H1 (cell line): ENCODE results near the gene RALGAPA2. TPM values are rescaled to one million over a fixed set of nuclear protein-coding genes. Genes with fewer than 3 reads are reported as not detected.

Experiments used
- CTCF ChIA-PET: fragments of 300-600 bp; sonication (Branson Sonifier 250); formaldehyde crosslinking; loops from one replicate; lab custom pipeline; 2021; ENCODE audit not compliant: partially characterized antibody; lab: Charles Lee
- POLR2A ChIA-PET: fragments of 300-600 bp; sonication (Branson Sonifier 250); formaldehyde crosslinking; loops from one replicate; lab custom pipeline; 2021; ENCODE audit warnings: inconsistent platforms; ENCODE audit not compliant: partially characterized antibody; lab: Charles Lee
- DNase-seq, 2 experiments: peaks; one replicate each; pipeline versions ENCODE4 v3.0.0 to v3.0.0-alpha.2; 2010 to 2022; ENCODE audit warnings: low spot score in 2 of 2, low read depth in 1 of 2, mixed read lengths in 1 of 2
- FAIRE-seq: peaks from 2 replicates; lab custom pipeline; 2011; peaks lifted over from hg19 to GRCh38; lab: Jason Lieb, UNC
- H2AFZ ChIP-seq: 2 replicates; pipeline ENCODE4 v1.8.1; 2012; ENCODE audit warnings: low read length, inconsistent platforms
- H2AK5ac ChIP-seq: 2 replicates; pipeline ENCODE4 v1.6.1; 2013; ENCODE audit warnings: low read depth, low read length
- H2BK120ac ChIP-seq: replicated peaks from 2 replicates; pipeline ENCODE3; 2013; ENCODE audit warnings: low read depth, low read length, inconsistent platforms
- H2BK12ac ChIP-seq: 2 replicates; pipeline ENCODE4 v1.6.1; 2013; ENCODE audit warnings: low read depth, low read length
- H2BK15ac ChIP-seq: 2 replicates; pipeline ENCODE4 v1.6.1; 2013; ENCODE audit warnings: low read length
- H2BK20ac ChIP-seq: 2 replicates; pipeline ENCODE4 v1.6.1; 2013; ENCODE audit warnings: low read length
- H2BK5ac ChIP-seq: 2 replicates; pipeline ENCODE4 v1.6.1; 2013; ENCODE audit warnings: low read depth, low read length
- H3K14ac ChIP-seq: 2 replicates; pipeline ENCODE4 v1.6.1; 2013; ENCODE audit warnings: inconsistent platforms; ENCODE audit not compliant: insufficient read length
- H3K18ac ChIP-seq: 2 replicates; pipeline ENCODE4 v1.6.1; 2013; ENCODE audit warnings: low read length; ENCODE audit errors: extremely low read depth
- H3K23ac ChIP-seq: 2 replicates; pipeline ENCODE4 v1.6.1; 2013; ENCODE audit warnings: inconsistent platforms; ENCODE audit not compliant: insufficient read length
- H3K23me2 ChIP-seq: 2 replicates; pipeline ENCODE4 v1.6.1; 2013; ENCODE audit warnings: low read depth, low read length
- H3K27ac ChIP-seq: 2 replicates; pipeline ENCODE4 v1.6.1; 2011; ENCODE audit warnings: low read depth, low read length, inconsistent platforms
- H3K27me3 ChIP-seq, 4 experiments: replicated peaks in 1 of 4; 1 replicate in 1 of 4; 2 replicates in 3 of 4; pipeline versions ENCODE4 v1.6.1 to v1.8.1; 2011 to 2013; ENCODE audit warnings: low read length in 3 of 4, mild to moderate bottlenecking in 3 of 4, inconsistent platforms in 2 of 4, mixed read lengths in 2 of 4, moderate library complexity in 1 of 4; ENCODE audit not compliant: control insufficient read depth in 3 of 4, insufficient read depth in 3 of 4; ENCODE audit errors: extremely low read depth in 1 of 4
- H3K36me3 ChIP-seq, 4 experiments: 2 replicates each; pipeline versions ENCODE4 v1.6.1 to v1.8.1; 2011 to 2013; ENCODE audit warnings: mild to moderate bottlenecking in 4 of 4, low read length in 3 of 4, moderate library complexity in 2 of 4, control low read depth in 1 of 4, inconsistent platforms in 1 of 4; ENCODE audit not compliant: insufficient read depth in 4 of 4, control insufficient read depth in 2 of 4
- H3K4ac ChIP-seq: replicated peaks from 2 replicates; pipeline ENCODE3; 2013; ENCODE audit warnings: low read length, low read depth, mixed read lengths, inconsistent platforms; ENCODE audit not compliant: insufficient read length
- H3K4me1 ChIP-seq, 4 experiments: replicated peaks in 1 of 4; 1 replicate in 1 of 4; 2 replicates in 3 of 4; pipeline versions ENCODE4 v1.6.1 to v1.8.1; 2011 to 2013; ENCODE audit warnings: low read length in 3 of 4, inconsistent platforms in 2 of 4, mixed read lengths in 1 of 4; ENCODE audit not compliant: insufficient read depth in 4 of 4, control insufficient read depth in 3 of 4
- H3K4me2 ChIP-seq, 2 experiments: 2 replicates each; pipeline versions ENCODE4 v1.6.1 to v1.8.1; 2011 to 2013; ENCODE audit warnings: low read depth in 2 of 2, low read length in 2 of 2, control low read depth in 1 of 2, inconsistent platforms in 1 of 2, mild to moderate bottlenecking in 1 of 2; ENCODE audit not compliant: insufficient read depth in 1 of 2
- H3K4me3 ChIP-seq, 4 experiments: fragments of 200-600, 300-600 bp in 1 of 4; sonication (generic), shearing (Covaris generic), sonication (Bioruptor Twin) in 1 of 4; 2 replicates each; pipeline versions ENCODE4 v1.5.1 to v1.8.1; 2011 to 2016; ENCODE audit warnings: low read length in 4 of 4, low read depth in 3 of 4, control low read depth in 2 of 4, inconsistent platforms in 2 of 4, mild to moderate bottlenecking in 2 of 4, mixed read lengths in 1 of 4, moderate library complexity in 1 of 4; ENCODE audit not compliant: insufficient read depth in 2 of 4; ENCODE audit errors: extremely low read depth in 1 of 4
- H3K56ac ChIP-seq: replicated peaks from 2 replicates; pipeline ENCODE3; 2013; ENCODE audit warnings: low read depth, mild to moderate bottlenecking, mixed read lengths, low read length, inconsistent platforms; ENCODE audit not compliant: insufficient read length
- H3K79me1 ChIP-seq: 2 replicates; pipeline ENCODE4 v1.6.1; 2013; ENCODE audit warnings: low read depth, low read length, control low read depth
- H3K79me2 ChIP-seq, 2 experiments: 2 replicates each; pipeline versions ENCODE4 v1.6.1 to v1.8.1; 2012 to 2013; ENCODE audit warnings: low read length in 2 of 2, mild to moderate bottlenecking in 2 of 2, inconsistent platforms in 1 of 2; ENCODE audit not compliant: insufficient read depth in 2 of 2, control insufficient read depth in 1 of 2
- H3K9ac ChIP-seq, 4 experiments: replicated peaks in 1 of 4; 1 replicate in 1 of 4; 2 replicates in 3 of 4; pipeline versions ENCODE4 v1.6.1 to v1.8.1; 2011 to 2013; ENCODE audit warnings: low read depth in 3 of 4, low read length in 3 of 4, control low read depth in 2 of 4, mild to moderate bottlenecking in 2 of 4, moderate library complexity in 2 of 4, inconsistent platforms in 1 of 4; ENCODE audit errors: extremely low read depth in 1 of 4
- H3K9me3 ChIP-seq, 2 experiments: 2 replicates each; pipeline versions ENCODE4 v1.6.1 to v1.8.1; 2012 to 2013; ENCODE audit warnings: mild to moderate bottlenecking in 2 of 2, moderate library complexity in 2 of 2, control low read depth in 1 of 2, inconsistent platforms in 1 of 2, low read depth in 1 of 2, low read length in 1 of 2, mixed read lengths in 1 of 2; ENCODE audit not compliant: insufficient read depth in 2 of 2
- H4K20me1 ChIP-seq, 2 experiments: replicated peaks in 1 of 2; 2 replicates each; pipeline versions ENCODE3 to v1.8.1; 2011 to 2013; ENCODE audit warnings: inconsistent platforms in 2 of 2, low read length in 2 of 2, mild to moderate bottlenecking in 1 of 2; ENCODE audit not compliant: insufficient read depth in 2 of 2, control insufficient read depth in 1 of 2
- H4K5ac ChIP-seq: 2 replicates; pipeline ENCODE4 v1.6.1; 2013; ENCODE audit warnings: low read length, low read depth, mixed read lengths, inconsistent platforms; ENCODE audit not compliant: insufficient read length
- H4K8ac ChIP-seq: 2 replicates; pipeline ENCODE4 v1.8.0; 2013; ENCODE audit warnings: mild to moderate bottlenecking, moderate library complexity, low read length, inconsistent platforms; ENCODE audit not compliant: insufficient read depth; ENCODE audit errors: extremely low read depth
- H4K91ac ChIP-seq: replicated peaks from 2 replicates; pipeline ENCODE3; 2013; ENCODE audit warnings: low read length, mixed read lengths, inconsistent platforms; ENCODE audit not compliant: insufficient read length
- ATF2 ChIP-seq: IDR thresholded peaks from 2 replicates; pipeline ENCODE4 v1.6.1; 2012; ENCODE audit warnings: low read length, inconsistent platforms
- BACH1 ChIP-seq: IDR thresholded peaks from 2 replicates; pipeline ENCODE4 v1.6.1; 2012; ENCODE audit warnings: low read length, improper control_type of control experiment
- CEBPB ChIP-seq: IDR thresholded peaks from 2 replicates; pipeline ENCODE4 v1.6.1; 2012; ENCODE audit warnings: low read depth, low read length
- KDM4A ChIP-seq: IDR thresholded peaks from one replicate; pipeline ENCODE4 v1.7.1; 2012; ENCODE audit warnings: low read depth, mild to moderate bottlenecking, moderate library complexity, low read length, inconsistent platforms; ENCODE audit not compliant: severe bottlenecking
- RFX5 ChIP-seq: IDR thresholded peaks from 2 replicates; pipeline ENCODE4 v1.6.1; 2011; ENCODE audit warnings: low read depth, low read length, improper control_type of control experiment, borderline replicate concordance
- SP1 ChIP-seq: IDR thresholded peaks from 2 replicates; pipeline ENCODE4 v1.6.1; 2011; ENCODE audit warnings: low read depth, low read length
- SUZ12 ChIP-seq: fragments of 200-600 bp; sonication (generic); IDR thresholded peaks from 2 replicates; pipeline ENCODE4 v1.6.1; 2012; ENCODE audit warnings: mild to moderate bottlenecking, inconsistent platforms, low read length, moderate library complexity, mixed read lengths
- USF2 ChIP-seq: IDR thresholded peaks from 2 replicates; pipeline ENCODE4 v1.6.1; 2011; ENCODE audit warnings: low read length, improper control_type of control experiment
- WGBS, 2 experiments: shearing (Covaris generic) in 1 of 2; methylation state at CpG; one replicate each; pipeline versions ENCODE4 v1.1.6 to v1.1.7; 2013 to 2015; ENCODE audit warnings: low lambda C conversion rate in 2 of 2, mixed read lengths in 2 of 2, inconsistent platforms in 1 of 2, low coverage in 1 of 2, missing lambda C conversion rate in 1 of 2; ENCODE audit not compliant: insufficient replicate concordance in 2 of 2, insufficient coverage in 1 of 2, insufficient read length in 1 of 2; ENCODE audit errors: extremely low coverage in 1 of 2, missing lambda C conversion rate in 1 of 2; 5-methylcytosine and 5-hydroxymethylcytosine counted together
- polyA plus RNA-seq, 7 experiments: library from polyadenylated mRNA; depleted of rRNA in 3 of 7; stranded (reverse) in 5 of 7; unstranded in 2 of 7; fragments of >200 nt in 5 of 7; fragments of 200-250 nt in 2 of 7; gene quantifications; 1 replicate in 5 of 7; 2 replicates in 1 of 7; 4 replicates in 1 of 7; pipeline versions ENCODE4 v1.2.1 to v1.2.3, GENCODE V29; 2011 to 2013; ENCODE audit warnings: missing spikeins in 2 of 7, mixed read lengths in 2 of 7
- total RNA-seq: library from RNA; stranded (reverse); fragmentation: NEBNext Ultra II Directional; extraction: Animal tissue kit (Norgen Biotek cat#: 25700); gene quantifications from 2 replicates; pipeline ENCODE4 v1.2.1, GENCODE V29; 2021

The RALGAPA2 gene
- total and polyA plus RNA-seq, 2 of the 8 experiments (the other 6 are each of a cell fraction or from before 2014, with no cell fraction given) = 5.1 to 25.5 TPM

GRCh38 chr20:20525756-20526155, 186.7 kb downstream of the RALGAPA2 start:
- Histone ChIP-seq H3K14ac (no peak overlapping the region), H3K27ac (no peak overlapping the region), H3K9ac (no peak overlapping the region), H4K91ac (no peak overlapping the region), H3K79me2 (no peaks in the 10 kb centered on the region), H2AK5ac (no peak overlapping the region), H3K27me3 (no peaks in the 10 kb centered on the region), H2AFZ (no peak overlapping the region), H3K56ac (no peak overlapping the region), H3K23me2 (no peaks in the 10 kb centered on the region), H4K5ac (no peak overlapping the region), H2BK12ac (no peak overlapping the region), H2BK15ac (no peak overlapping the region), H4K20me1 (peaks cover 2 to 3% of the 10 kb centered on the region in 2 experiments), H4K8ac (no peak overlapping the region), H2BK20ac (no peak overlapping the region), H3K4ac (no peak overlapping the region), H3K4me2 (no peak overlapping the region), H3K36me3 (peaks cover 0 to 6% (median 0%) of the 10 kb centered on the region in 4 experiments; a peak in 1 of 8 replicates), H3K9me3 (no peaks in the 10 kb centered on the region), H3K79me1 (0 out of 2 replicates have a peak, but pooled peaks cover 2% of the 10 kb centered on the region), H2BK120ac (no peak overlapping the region), H3K4me3 (no peak overlapping the region), H2BK5ac (no peak overlapping the region), H3K18ac (no peak overlapping the region), H3K23ac (no peak overlapping the region), H3K4me1 (no peaks in the 10 kb centered on the region)
- POLR2A ChIA-PET = no interaction called here
- FAIRE-seq (no peak), DNase-seq (no peak)
- 94% methylated on average over 6 of the region's 6 CpGs; no CpG with 5 or more reads in 1 of the 2 experiments for WGBS, 2 experiments
- TF ChIP-seq ATF2 = no peak
- TF ChIP-seq SP1 = no peak
- TF ChIP-seq SUZ12 = no peak
- no peak for TF ChIP-seq RFX5
- TF ChIP-seq CEBPB = no peak
- no peak for TF ChIP-seq KDM4A
- no peak for TF ChIP-seq USF2
- no peak for TF ChIP-seq BACH1
- CTCF ChIA-PET = interaction anchor here (0.8 to 1.6 kb wide), 2 partner anchors 68 to 105 kb away, joined by 3 to 4 read pairs; no protein-coding TSS in a partner anchor
